Measurements from ENCODE around the gene SGPP2. TPM values are rescaled to one million over a fixed set of nuclear protein-coding genes. Genes with fewer than 3 reads are reported as not detected.
A peak's percentile ranks its signal among the peaks of the same experiment; 100 is the strongest.

Gene SGPP2
- total and polyA plus RNA-seq, 4 donors, result 0.10 to 1.6 (median 0.54) TPM; not detected in 1

DNA sequence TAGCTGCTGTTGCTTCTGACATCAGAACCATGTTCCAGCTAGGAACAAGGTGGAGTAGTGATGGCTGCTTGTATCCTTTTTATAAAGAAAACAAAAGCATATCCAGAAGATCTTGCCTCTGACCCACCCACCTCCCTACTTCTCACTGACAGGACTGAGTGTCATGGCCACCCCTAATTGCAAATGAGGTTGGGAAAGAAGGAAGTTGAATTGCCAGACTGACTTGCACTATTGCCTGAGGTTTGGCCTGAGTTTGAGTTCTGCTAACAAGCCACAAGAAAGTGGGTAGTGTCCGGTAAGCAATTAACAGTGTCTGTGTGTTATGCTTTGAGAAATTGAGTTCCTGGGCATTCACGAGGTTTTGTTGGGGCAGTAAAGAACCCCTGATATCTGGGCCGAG lies 22.8 kb downstream of the SGPP2 start:
- no peak for DNase-seq
- ATAC-seq (ENCODE audit: low FRiP score), result no peak
- Histone ChIP-seq H3K9me3 (ENCODE audit: control insufficient read depth, low read length) (no peaks in the 10 kb centered on the region), H3K4me1 (ENCODE audit: control insufficient read depth in 1 of 2, insufficient read depth in 2 of 2, low read length in 2 of 2) (peaks cover 0 to 2% of the 10 kb centered on the region in 2 donors), H3K27me3 (ENCODE audit: control insufficient read depth in 1 of 2, insufficient read depth in 2 of 2, low read length in 1 of 2) (no peaks in the 10 kb centered on the region), H3K36me3 (ENCODE audit: control insufficient read depth in 1 of 2, insufficient read depth in 2 of 2, low read length in 1 of 2) (no peaks in the 10 kb centered on the region), H3K4me3 (ENCODE audit: low read length in 2 of 2) (no peak overlapping the region), H3K27ac (ENCODE audit: low read depth in 1 of 2, low read length in 2 of 2) (no peak overlapping the region)
- intact Hi-C loops (cut with DNase I), result no loop called here
- WGBS, 2 donors, result 81 to 86% methylated on average over 3 of the region's 3 CpGs

DNA sequence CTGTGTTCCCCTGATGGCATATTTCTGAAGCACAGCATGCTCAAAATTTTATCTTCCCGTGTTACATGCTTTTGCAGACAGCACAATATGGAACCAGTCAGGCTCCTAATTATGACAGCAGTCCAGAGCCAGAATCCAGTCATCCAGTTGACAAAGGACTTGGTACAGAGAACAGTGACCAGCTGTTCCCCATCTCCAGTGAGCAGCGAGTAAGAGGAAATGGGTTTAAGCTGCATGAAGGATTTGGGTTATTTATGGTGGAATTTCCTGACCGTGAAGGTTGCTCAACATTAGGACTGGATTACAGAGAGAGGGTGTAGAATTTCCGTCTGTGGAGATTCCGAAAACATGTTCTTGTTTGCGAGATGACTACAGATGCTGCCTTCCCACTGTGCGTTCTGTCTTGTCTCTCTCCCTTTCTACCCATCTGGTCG lies 24.4 kb downstream of the SGPP2 start:
- Histone ChIP-seq H3K27ac (ENCODE audit: low read depth in 1 of 2, low read length in 2 of 2) (no peak overlapping the region), H3K4me3 (ENCODE audit: low read length in 2 of 2) (no peak overlapping the region), H3K9me3 (ENCODE audit: control insufficient read depth, low read length) (no peaks in the 10 kb centered on the region), H3K4me1 (ENCODE audit: control insufficient read depth in 1 of 2, insufficient read depth in 2 of 2, low read length in 2 of 2) (peaks cover 0 to 2% of the 10 kb centered on the region in 2 donors), H3K27me3 (ENCODE audit: control insufficient read depth in 1 of 2, insufficient read depth in 2 of 2, low read length in 1 of 2) (peaks cover 0 to 2% of the 10 kb centered on the region in 2 donors), H3K36me3 (ENCODE audit: control insufficient read depth in 1 of 2, insufficient read depth in 2 of 2, low read length in 1 of 2) (no peaks in the 10 kb centered on the region)
- DNase-seq (no peak), ATAC-seq (ENCODE audit: low FRiP score) (peak; percentile 33)
- 3 to 9% methylated on average over 8 of the region's 8 CpGs for WGBS, 2 donors
- intact Hi-C loops (cut with DNase I), result no loop called here

DNA sequence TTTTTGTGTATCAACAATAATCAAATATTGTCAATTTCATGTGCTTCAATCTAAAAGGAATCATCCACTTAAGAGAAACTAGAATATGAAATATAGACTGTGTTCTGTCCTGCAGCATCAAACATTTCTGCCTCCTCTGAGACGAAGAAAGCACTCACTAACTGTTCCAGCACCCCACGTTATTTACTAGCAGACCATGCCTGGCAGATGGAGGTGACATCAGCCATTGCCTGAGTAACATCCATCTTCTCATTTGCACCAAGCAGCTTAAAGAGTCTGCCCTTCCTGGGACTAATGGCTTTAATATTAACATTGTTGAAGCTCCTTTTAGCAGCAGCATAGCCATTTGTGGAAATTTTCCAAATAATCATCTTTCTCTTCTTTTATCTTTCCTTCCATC lies 25.7 kb downstream of the SGPP2 start:
- intact Hi-C loops (cut with DNase I), result no loop called here
- Histone ChIP-seq H3K9me3 (ENCODE audit: control insufficient read depth, low read length) (no peaks in the 10 kb centered on the region), H3K27me3 (ENCODE audit: control insufficient read depth in 1 of 2, insufficient read depth in 2 of 2, low read length in 1 of 2) (peaks cover 0 to 2% of the 10 kb centered on the region in 2 donors), H3K27ac (ENCODE audit: low read depth in 1 of 2, low read length in 2 of 2) (no peak overlapping the region), H3K36me3 (ENCODE audit: control insufficient read depth in 1 of 2, insufficient read depth in 2 of 2, low read length in 1 of 2) (no peaks in the 10 kb centered on the region), H3K4me3 (ENCODE audit: low read length in 2 of 2) (no peak overlapping the region), H3K4me1 (ENCODE audit: control insufficient read depth in 1 of 2, insufficient read depth in 2 of 2, low read length in 2 of 2) (peaks cover 0 to 2% of the 10 kb centered on the region in 2 donors)
- DNase-seq (no peak), ATAC-seq (ENCODE audit: low FRiP score) (no peak)
- WGBS, 2 donors, result 39 to 44% methylated on average over 2 of the region's 2 CpGs

GRCh38 chr2:222451224-222451674 lies 26.9 kb downstream of the SGPP2 start:
- Histone ChIP-seq H3K36me3 (ENCODE audit: control insufficient read depth in 1 of 2, insufficient read depth in 2 of 2, low read length in 1 of 2) (no peaks in the 10 kb centered on the region), H3K27ac (ENCODE audit: low read depth in 1 of 2, low read length in 2 of 2) (no peak overlapping the region), H3K9me3 (ENCODE audit: control insufficient read depth, low read length) (no peaks in the 10 kb centered on the region), H3K4me1 (ENCODE audit: control insufficient read depth in 1 of 2, insufficient read depth in 2 of 2, low read length in 2 of 2) (peaks cover 0 to 2% of the 10 kb centered on the region in 2 donors), H3K4me3 (ENCODE audit: low read length in 2 of 2) (no peak overlapping the region), H3K27me3 (ENCODE audit: control insufficient read depth in 1 of 2, insufficient read depth in 2 of 2, low read length in 1 of 2) (peaks cover 0 to 2% of the 10 kb centered on the region in 2 donors)
- ATAC-seq (ENCODE audit: low FRiP score), result no peak
- 54 to 56% methylated on average over 5 of the region's 5 CpGs for WGBS, 2 donors
- DNase-seq, result no peak
- intact Hi-C loops (cut with DNase I), result no loop called here

DNA sequence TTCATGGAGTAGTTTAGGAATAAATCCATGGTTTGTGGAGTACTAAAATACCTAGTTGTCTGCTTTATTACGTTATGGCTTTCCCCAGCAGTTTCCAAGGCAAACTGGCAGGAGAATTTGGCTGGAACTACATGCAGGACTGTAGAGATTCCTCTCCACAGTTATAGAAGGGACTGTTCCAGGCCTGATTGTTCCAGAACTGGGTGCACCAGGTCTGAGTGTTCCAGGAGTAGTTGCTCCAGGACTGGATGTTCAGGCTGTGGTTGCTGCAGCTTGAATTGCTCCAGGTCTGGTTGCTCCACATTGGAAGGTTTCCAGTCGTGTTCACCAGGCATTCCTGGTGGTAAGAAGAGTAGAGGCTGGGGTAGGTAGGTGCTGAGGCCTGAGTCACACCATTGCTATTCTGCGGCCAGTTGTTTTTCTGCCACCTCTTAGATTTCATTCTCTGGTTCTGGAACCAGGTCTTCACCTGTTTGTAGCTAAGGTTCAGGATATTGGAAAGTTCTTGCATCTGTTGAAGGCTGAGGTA lies 28.1 kb downstream of the SGPP2 start:
- 58 to 65% methylated on average over 3 of the region's 3 CpGs for WGBS, 2 donors
- ATAC-seq (ENCODE audit: low FRiP score) (no peak), DNase-seq (no peak)
- H3K27ac ChIP-seq (ENCODE audit: low read depth in 1 of 2, low read length in 2 of 2), result no peak overlapping the region
- H3K9me3 ChIP-seq (ENCODE audit: control insufficient read depth, low read length), result no peaks in the 10 kb centered on the region
- intact Hi-C loops (cut with DNase I), result no loop called here
- no peaks in the 10 kb centered on the region for H3K36me3 ChIP-seq (ENCODE audit: control insufficient read depth in 1 of 2, insufficient read depth in 2 of 2, low read length in 1 of 2)
- peaks cover 0 to 2% of the 10 kb centered on the region in 2 donors for H3K4me1 ChIP-seq (ENCODE audit: control insufficient read depth in 1 of 2, insufficient read depth in 2 of 2, low read length in 2 of 2)
- no peak overlapping the region for H3K4me3 ChIP-seq (ENCODE audit: low read length in 2 of 2)
- peaks cover 0 to 2% of the 10 kb centered on the region in 2 donors for H3K27me3 ChIP-seq (ENCODE audit: control insufficient read depth in 1 of 2, insufficient read depth in 2 of 2, low read length in 1 of 2)

DNA sequence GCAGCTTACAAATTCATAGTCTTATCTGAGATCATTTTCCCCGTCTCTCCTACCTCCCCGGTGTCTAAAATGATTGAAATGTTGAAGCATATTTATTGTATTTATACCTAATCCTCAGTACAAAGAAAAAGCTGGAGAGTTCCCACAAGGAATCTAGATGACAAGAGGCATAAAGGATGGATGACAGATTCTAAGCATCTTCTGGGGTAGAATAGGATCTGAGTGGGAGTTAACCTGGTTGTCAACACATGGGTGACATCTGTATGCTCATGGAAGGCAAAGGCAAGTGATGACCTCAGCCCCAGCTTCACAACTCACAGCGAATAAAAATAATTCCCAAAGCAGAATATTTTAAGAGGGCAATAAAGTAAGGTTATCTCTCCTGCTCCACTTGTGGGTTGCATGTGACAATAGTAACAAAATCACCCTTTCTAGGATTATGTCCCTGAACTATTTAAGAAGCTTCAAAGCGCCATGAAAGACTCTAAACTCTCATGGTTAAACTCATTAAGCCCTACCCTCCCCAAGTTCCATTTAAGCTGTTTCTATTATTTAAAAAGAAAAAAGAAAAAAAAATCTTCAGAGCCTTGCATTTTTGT lies 32.2 kb downstream of the SGPP2 start:
- peaks cover 0 to 2% of the 10 kb centered on the region in 2 donors for H3K27me3 ChIP-seq (ENCODE audit: control insufficient read depth in 1 of 2, insufficient read depth in 2 of 2, low read length in 1 of 2)
- no peak overlapping the region for H3K27ac ChIP-seq (ENCODE audit: low read depth in 1 of 2, low read length in 2 of 2)
- 72 to 77% methylated on average over 4 of the region's 4 CpGs for WGBS, 2 donors
- DNase-seq (no peak), ATAC-seq (ENCODE audit: low FRiP score) (no peak)
- H3K4me1 ChIP-seq (ENCODE audit: control insufficient read depth in 1 of 2, insufficient read depth in 2 of 2, low read length in 2 of 2), result no peaks in the 10 kb centered on the region
- H3K4me3 ChIP-seq (ENCODE audit: low read length in 2 of 2), result no peak overlapping the region
- no peaks in the 10 kb centered on the region for H3K36me3 ChIP-seq (ENCODE audit: control insufficient read depth in 1 of 2, insufficient read depth in 2 of 2, low read length in 1 of 2)
- peaks cover 2% of the 10 kb centered on the region for H3K9me3 ChIP-seq (ENCODE audit: control insufficient read depth, low read length)
- intact Hi-C loops (cut with DNase I), result no loop called here

DNA sequence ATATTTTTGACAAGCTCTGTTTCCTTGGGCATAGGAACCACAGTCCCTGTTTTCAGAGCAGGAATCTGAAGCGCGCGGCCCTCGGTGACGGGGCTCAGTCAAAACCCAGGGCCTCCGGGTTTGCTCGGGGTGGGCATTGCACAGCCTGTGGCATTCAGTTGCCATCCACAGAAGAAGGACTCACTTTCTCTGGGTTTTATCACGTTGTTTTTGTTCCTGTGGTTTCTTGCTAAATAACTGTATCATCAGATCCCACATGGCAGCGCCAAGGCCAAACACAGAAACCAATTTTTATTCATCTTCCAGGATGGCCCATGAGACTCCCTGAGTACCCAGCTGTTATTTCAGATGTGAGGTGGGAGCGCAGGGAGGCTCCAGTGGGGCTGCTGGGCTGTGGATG lies 35.6 kb downstream of the SGPP2 start:
- Histone ChIP-seq H3K36me3 (ENCODE audit: control insufficient read depth in 1 of 2, insufficient read depth in 2 of 2, low read length in 1 of 2) (no peaks in the 10 kb centered on the region), H3K9me3 (ENCODE audit: control insufficient read depth, low read length) (peaks cover 2% of the 10 kb centered on the region), H3K27me3 (ENCODE audit: control insufficient read depth in 1 of 2, insufficient read depth in 2 of 2, low read length in 1 of 2) (no peaks in the 10 kb centered on the region), H3K4me1 (ENCODE audit: control insufficient read depth in 1 of 2, insufficient read depth in 2 of 2, low read length in 2 of 2) (no peaks in the 10 kb centered on the region), H3K27ac (ENCODE audit: low read depth in 1 of 2, low read length in 2 of 2) (no peak overlapping the region), H3K4me3 (ENCODE audit: low read length in 2 of 2) (no peak overlapping the region)
- intact Hi-C loops (cut with DNase I), result no loop called here
- DNase-seq (no peak), ATAC-seq (ENCODE audit: low FRiP score) (no peak)
- 74 to 84% methylated on average over 10 of the region's 10 CpGs for WGBS, 2 donors

- H3K4me3 ChIP-seq (ENCODE audit: low read length in 2 of 2), result no peak overlapping the region
- no peaks in the 10 kb centered on the region for H3K27me3 ChIP-seq (ENCODE audit: control insufficient read depth in 1 of 2, insufficient read depth in 2 of 2, low read length in 1 of 2)
- intact Hi-C loops (cut with DNase I), result no loop called here
- H3K27ac ChIP-seq (ENCODE audit: low read depth in 1 of 2, low read length in 2 of 2), result no peak overlapping the region
- 44 to 48% methylated on average over 3 of the region's 3 CpGs for WGBS, 2 donors
- H3K36me3 ChIP-seq (ENCODE audit: control insufficient read depth in 1 of 2, insufficient read depth in 2 of 2, low read length in 1 of 2), result no peaks in the 10 kb centered on the region
- no peak for ATAC-seq (ENCODE audit: low FRiP score)
- no peaks in the 10 kb centered on the region for H3K4me1 ChIP-seq (ENCODE audit: control insufficient read depth in 1 of 2, insufficient read depth in 2 of 2, low read length in 2 of 2)
- DNase-seq, result no peak
- H3K9me3 ChIP-seq (ENCODE audit: control insufficient read depth, low read length), result no peaks in the 10 kb centered on the region
These were observed 41.4 kb downstream of the SGPP2 start for GRCh38 chr2:222465746-222466145.

DNA sequence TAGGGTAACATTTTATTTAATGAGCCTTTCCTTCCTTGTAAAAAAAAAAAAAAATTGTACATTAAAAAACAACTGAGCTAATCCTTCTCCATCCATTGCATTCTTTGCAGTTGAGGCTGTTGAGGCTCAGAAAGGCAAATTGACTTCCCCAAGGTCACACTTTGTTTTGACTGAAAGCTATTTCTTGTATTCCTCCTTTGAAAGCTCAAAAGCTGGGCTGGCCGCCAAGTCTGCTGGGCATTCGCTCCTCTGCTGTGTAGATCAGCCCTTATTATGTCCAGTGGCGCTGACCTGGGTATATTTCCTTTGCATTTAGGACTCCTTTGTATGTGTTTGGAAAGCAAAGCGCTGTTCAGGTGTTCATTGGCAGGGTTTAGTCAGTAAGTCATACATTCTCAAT lies 44.0 kb downstream of the SGPP2 start:
- 57 to 60% methylated on average over 4 of the region's 4 CpGs for WGBS, 2 donors
- no peaks in the 10 kb centered on the region for H3K27me3 ChIP-seq (ENCODE audit: control insufficient read depth in 1 of 2, insufficient read depth in 2 of 2, low read length in 1 of 2)
- intact Hi-C loops (cut with DNase I), result no loop called here

More for the DNA sequence above, 44.0 kb downstream of the SGPP2 start:
- ATAC-seq (ENCODE audit: low FRiP score) (no peak), DNase-seq (peak in 1 of 2 donors; percentile 46)
- Histone ChIP-seq H3K4me1 (ENCODE audit: control insufficient read depth in 1 of 2, insufficient read depth in 2 of 2, low read length in 2 of 2) (no peaks in the 10 kb centered on the region), H3K27ac (ENCODE audit: low read depth in 1 of 2, low read length in 2 of 2) (no peak overlapping the region), H3K36me3 (ENCODE audit: control insufficient read depth in 1 of 2, insufficient read depth in 2 of 2, low read length in 1 of 2) (no peaks in the 10 kb centered on the region), H3K9me3 (ENCODE audit: control insufficient read depth, low read length) (peaks cover 1% of the 10 kb centered on the region), H3K4me3 (ENCODE audit: low read length in 2 of 2) (no peak overlapping the region)

Data from aorta (tissue), 5 donors.